ENCODE results near the gene SMIM9. TPM values are rescaled to one million over a fixed set of nuclear protein-coding genes. Genes with fewer than 3 reads are reported as not detected.
A peak's percentile ranks its signal among the peaks of the same experiment; 100 is the strongest.

Gene SMIM9
- total and polyA plus RNA-seq, 9 of the 15 experiments (the other 6 are each of a cell fraction or from before 2014, with no cell fraction given) = 0.08 TPM; not detected in 8

GRCh38 chrX:154799556-154800348, 34.7 kb downstream of the SMIM9 start (continued):
- TF ChIP-seq ZNF398 (CRISPR knock-in tag; IDR thresholded peaks at IDR 0.05) (no peak), ELF1 (tag; IDR thresholded peaks at IDR 0.05) (0 out of 2 replicates have a peak, but pooled peaks have one; percentile 43), MITF (IDR thresholded peaks at IDR 0.05) (no peak), SP1 (CRISPR knock-in tag; IDR thresholded peaks at IDR 0.05) (no peak), SUPT5H (IDR thresholded peaks at IDR 0.05) (peak; percentile 40; the same call in 1 of the 2 replicates), TOE1 (IDR thresholded peaks at IDR 0.05; ENCODE audit: borderline replicate concordance) (no peak), TOE1 (CRISPR knock-in tag; IDR thresholded peaks at IDR 0.05; ENCODE audit: borderline replicate concordance, low read depth) (no peak), ZNF589 (CRISPR knock-in tag; IDR thresholded peaks at IDR 0.05; ENCODE audit: low read depth) (peak; percentile 66; the same call in 1 of the 2 replicates), NFIC (IDR thresholded peaks at IDR 0.05) (peak; percentile 44; the same call in 1 of the 2 replicates), DMBX1 (CRISPR knock-in tag; IDR thresholded peaks at IDR 0.05; ENCODE audit: borderline replicate concordance) (no peak; the same call in 1 of the 2 replicates), ZNF507 (tag; conservative IDR thresholded peaks at IDR 0.05) (no peak), ZNF197 (CRISPR knock-in tag; IDR thresholded peaks at IDR 0.05; ENCODE audit: low read depth) (no peak), HINFP (tag; conservative IDR thresholded peaks at IDR 0.05; ENCODE audit: low read depth) (no peak), ZNF277 (CRISPR knock-in tag; IDR thresholded peaks at IDR 0.05; ENCODE audit: borderline replicate concordance) (no peak), CREB1 (IDR thresholded peaks at IDR 0.05) (no peak), CREB1 (CRISPR knock-in tag; IDR thresholded peaks at IDR 0.05) (peak; percentile 14; the same call in 1 of the 2 replicates), HMGXB4 (CRISPR knock-in tag; IDR thresholded peaks at IDR 0.05) (no peak), POLR2A (conservative IDR thresholded peaks at IDR 0.05) (peak; percentile 49)

Data from K562 (cell line).